Upper lobe of left lung (tissue), 4 donors: Measurements from ENCODE around the gene MED13L.

Experiments used
- EP300 ChIP-seq, 4 donors: sonication (generic); formaldehyde crosslinking; IDR thresholded peaks; one replicate each; pipeline ENCODE4 v1.5.1; 2017; ENCODE audit warnings: antibody characterized with exemption in 4 of 4, control low read depth in 2 of 4
- POLR2A ChIP-seq, 4 donors: fragments of 450-650 bp; IDR thresholded peaks; one replicate each; pipeline ENCODE4 v1.5.1; 2016 to 2017; ENCODE audit warnings: antibody characterized with exemption in 4 of 4, mild to moderate bottlenecking in 2 of 4
- POLR2AphosphoS5 ChIP-seq, 2 donors: sonication (generic); formaldehyde crosslinking; IDR thresholded peaks; one replicate each; pipeline ENCODE4 v1.5.1; 2017; ENCODE audit warnings: antibody characterized with exemption in 2 of 2
- TF ChIP-seq, protein P1 (sequence below), 6 experiments: fragments of 450-650 bp in 4 of 6; fragments of 200-600 bp in 2 of 6; sonication (generic) in 2 of 6; IDR thresholded peaks; one replicate each; pipeline ENCODE4 v1.5.1; 2016 to 2019; ENCODE audit warnings: antibody characterized with exemption in 6 of 6

DNA sequence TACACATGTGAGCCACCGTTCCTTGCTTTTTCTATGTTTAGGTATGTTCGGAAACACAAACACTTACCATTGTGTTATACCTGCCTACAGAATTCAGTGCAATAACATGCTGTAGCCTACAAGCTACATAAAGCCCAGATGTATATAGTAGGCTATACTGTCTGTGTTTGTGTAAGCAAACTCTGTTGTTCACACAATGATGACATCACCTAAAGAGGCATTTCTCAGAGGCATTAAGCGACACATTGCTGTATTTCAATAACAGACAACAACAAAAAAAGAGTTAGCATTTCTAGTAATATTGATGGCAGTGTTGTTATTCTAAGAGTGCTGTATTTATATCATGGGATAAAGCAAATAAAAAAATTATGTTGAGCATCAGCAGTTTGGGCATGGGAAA lies 70.2 kb downstream of the MED13L start:
- TF ChIP-seq, protein P1, sequence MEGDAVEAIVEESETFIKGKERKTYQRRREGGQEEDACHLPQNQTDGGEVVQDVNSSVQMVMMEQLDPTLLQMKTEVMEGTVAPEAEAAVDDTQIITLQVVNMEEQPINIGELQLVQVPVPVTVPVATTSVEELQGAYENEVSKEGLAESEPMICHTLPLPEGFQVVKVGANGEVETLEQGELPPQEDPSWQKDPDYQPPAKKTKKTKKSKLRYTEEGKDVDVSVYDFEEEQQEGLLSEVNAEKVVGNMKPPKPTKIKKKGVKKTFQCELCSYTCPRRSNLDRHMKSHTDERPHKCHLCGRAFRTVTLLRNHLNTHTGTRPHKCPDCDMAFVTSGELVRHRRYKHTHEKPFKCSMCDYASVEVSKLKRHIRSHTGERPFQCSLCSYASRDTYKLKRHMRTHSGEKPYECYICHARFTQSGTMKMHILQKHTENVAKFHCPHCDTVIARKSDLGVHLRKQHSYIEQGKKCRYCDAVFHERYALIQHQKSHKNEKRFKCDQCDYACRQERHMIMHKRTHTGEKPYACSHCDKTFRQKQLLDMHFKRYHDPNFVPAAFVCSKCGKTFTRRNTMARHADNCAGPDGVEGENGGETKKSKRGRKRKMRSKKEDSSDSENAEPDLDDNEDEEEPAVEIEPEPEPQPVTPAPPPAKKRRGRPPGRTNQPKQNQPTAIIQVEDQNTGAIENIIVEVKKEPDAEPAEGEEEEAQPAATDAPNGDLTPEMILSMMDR (IDR thresholded peaks at IDR 0.05) = no peak
- TF ChIP-seq POLR2AphosphoS5 (IDR thresholded peaks at IDR 0.05) (no peak), POLR2A (IDR thresholded peaks at IDR 0.05) (no peak), EP300 (IDR thresholded peaks at IDR 0.05) (no peak)
